H9 (cell line): ENCODE results near the gene GALNT13. TPM values are rescaled to one million over a fixed set of nuclear protein-coding genes. Genes with fewer than 3 reads are reported as not detected.

Experiments
- DNase-seq: peaks from one replicate; pipeline ENCODE4 v3.0.0-alpha.2; 2017
- H2AFZ ChIP-seq: one replicate; pipeline ENCODE4 v1.6.1; 2013; ENCODE audit warnings: mild to moderate bottlenecking, low read length, control low read depth, moderate library complexity
- H2AK5ac ChIP-seq: 2 replicates; pipeline ENCODE4 v1.6.1; 2013; ENCODE audit warnings: low read length, control low read depth, mixed read lengths; ENCODE audit not compliant: insufficient read length
- H2BK120ac ChIP-seq: one replicate; pipeline ENCODE4 v1.6.1; 2013; ENCODE audit warnings: low read depth, mild to moderate bottlenecking, low read length, control low read depth, inconsistent platforms; ENCODE audit not compliant: poor library complexity, severe bottlenecking
- H2BK12ac ChIP-seq: 2 replicates; pipeline ENCODE4 v1.6.1; 2013; ENCODE audit warnings: low read length, control low read depth, mixed read lengths, low read depth; ENCODE audit not compliant: insufficient read length
- H2BK15ac ChIP-seq: 2 replicates; pipeline ENCODE4 v1.6.1; 2013; ENCODE audit warnings: low read depth, low read length, control low read depth
- H2BK20ac ChIP-seq: one replicate; pipeline ENCODE4 v1.6.1; 2013; ENCODE audit warnings: low read depth, mild to moderate bottlenecking, low read length, control low read depth, inconsistent platforms; ENCODE audit not compliant: poor library complexity, severe bottlenecking
- H2BK5ac ChIP-seq: 2 replicates; pipeline ENCODE4 v1.6.1; 2013; ENCODE audit warnings: low read length, control low read depth, mixed read lengths; ENCODE audit not compliant: insufficient read length
- H3K14ac ChIP-seq: 2 replicates; pipeline ENCODE4 v1.6.1; 2013; ENCODE audit warnings: low read length, control low read depth; ENCODE audit not compliant: insufficient read depth
- H3K18ac ChIP-seq: 2 replicates; pipeline ENCODE4 v1.6.1; 2013; ENCODE audit warnings: low read depth, mild to moderate bottlenecking, mixed read lengths, low read length, control low read depth; ENCODE audit not compliant: insufficient read length
- H3K23ac ChIP-seq: 2 replicates; pipeline ENCODE4 v1.6.1; 2013; ENCODE audit warnings: low read length, control low read depth, mixed read lengths, low read depth; ENCODE audit not compliant: insufficient read length
- H3K23me2 ChIP-seq: 2 replicates; pipeline ENCODE4 v1.6.1; 2013; ENCODE audit warnings: low read depth, mild to moderate bottlenecking, mixed read lengths, low read length, control low read depth; ENCODE audit not compliant: insufficient read length, poor library complexity, severe bottlenecking
- H3K27ac ChIP-seq: 2 replicates; pipeline ENCODE4 v1.5.1; 2013; ENCODE audit warnings: low read length, control low read depth, mixed read lengths, low read depth; ENCODE audit not compliant: insufficient read length
- H3K27me3 ChIP-seq: 2 replicates; pipeline ENCODE4 v1.6.1; 2013; ENCODE audit warnings: low read length, control low read depth, inconsistent platforms; ENCODE audit not compliant: insufficient read depth
- H3K4ac ChIP-seq: 2 replicates; pipeline ENCODE4 v1.6.1; 2013; ENCODE audit warnings: low read depth, mild to moderate bottlenecking, control low read depth, inconsistent platforms, low read length, moderate library complexity
- H3K4me1 ChIP-seq: 2 replicates; pipeline ENCODE4 v1.6.1; 2013; ENCODE audit warnings: low read length, control low read depth, inconsistent platforms; ENCODE audit not compliant: insufficient read depth
- H3K4me2 ChIP-seq: 2 replicates; pipeline ENCODE4 v1.6.1; 2013; ENCODE audit warnings: low read length, control low read depth, mixed read lengths; ENCODE audit not compliant: insufficient read length, insufficient read depth
- H3K56ac ChIP-seq: 2 replicates; pipeline ENCODE4 v1.6.1; 2013; ENCODE audit warnings: low read depth, mild to moderate bottlenecking, mixed read lengths, low read length, control low read depth; ENCODE audit not compliant: insufficient read length
- H3K79me1 ChIP-seq: 2 replicates; pipeline ENCODE4 v1.6.1; 2013; ENCODE audit warnings: low read depth, mild to moderate bottlenecking, moderate library complexity, low read length, control low read depth, inconsistent platforms; ENCODE audit not compliant: insufficient read depth, poor library complexity, severe bottlenecking
- H3K79me2 ChIP-seq: 2 replicates; pipeline ENCODE4 v1.6.1; 2013; ENCODE audit warnings: low read length, control low read depth, inconsistent platforms; ENCODE audit not compliant: insufficient read depth
- H3K9ac ChIP-seq: 2 replicates; pipeline ENCODE4 v1.6.1; 2013; ENCODE audit warnings: low read length, control low read depth, mixed read lengths; ENCODE audit not compliant: insufficient read length; ENCODE audit errors: extremely low read depth
- H3K9me3 ChIP-seq: one replicate; pipeline ENCODE4 v1.6.1; 2013; ENCODE audit warnings: low read depth, low read length, inconsistent platforms; ENCODE audit not compliant: control insufficient read depth
- H3T11ph ChIP-seq: one replicate; pipeline ENCODE4 v1.6.1; 2013; ENCODE audit warnings: mild to moderate bottlenecking, low read length, control low read depth, inconsistent platforms
- H4K20me1 ChIP-seq: one replicate; pipeline ENCODE4 v1.6.1; 2013; ENCODE audit not compliant: control insufficient read depth, insufficient read length, insufficient read depth
- H4K5ac ChIP-seq: 2 replicates; pipeline ENCODE4 v1.6.1; 2013; ENCODE audit warnings: low read depth, mild to moderate bottlenecking, mixed read lengths, low read length, control low read depth; ENCODE audit not compliant: insufficient read length
- H4K8ac ChIP-seq: replicated peaks from 2 replicates; pipeline ENCODE4 v1.6.1; 2013; ENCODE audit warnings: low read length, control low read depth, mixed read lengths, low read depth; ENCODE audit not compliant: insufficient read length
- H4K91ac ChIP-seq: 2 replicates; pipeline ENCODE4 v1.6.1; 2013; ENCODE audit warnings: low read depth, mild to moderate bottlenecking, moderate library complexity, mixed read lengths, low read length, control low read depth; ENCODE audit not compliant: insufficient read length
- H3K27ac Mint-ChIP-seq, 3 experiments: 2 replicates in 2 of 3; 3 replicates in 1 of 3; pipeline ENCODE4 v1.8.0; 2020 to 2021; ENCODE audit warnings: mixed read lengths in 3 of 3, mild to moderate bottlenecking in 1 of 3, moderate library complexity in 1 of 3
- H3K27me3 Mint-ChIP-seq: 2 replicates; pipeline ENCODE4 v1.8.0; 2021; ENCODE audit warnings: low read depth, mild to moderate bottlenecking, moderate library complexity, mixed read lengths
- H3K36me3 Mint-ChIP-seq, 3 experiments: 2 replicates in 2 of 3; 3 replicates in 1 of 3; pipeline ENCODE4 v1.8.0; 2020 to 2021; ENCODE audit warnings: low read depth in 3 of 3, mixed read lengths in 3 of 3; ENCODE audit not compliant: insufficient read depth in 1 of 3
- H3K4me1 Mint-ChIP-seq, 2 experiments: 2 replicates each; pipeline ENCODE4 v1.8.0; 2020; ENCODE audit warnings: mixed read lengths in 2 of 2
- H3K4me3 Mint-ChIP-seq, 2 experiments: 2 replicates in 1 of 2; 3 replicates in 1 of 2; pipeline ENCODE4 v1.8.0; 2020 to 2021; ENCODE audit warnings: mild to moderate bottlenecking in 2 of 2, mixed read lengths in 2 of 2, moderate library complexity in 1 of 2
- H3K9me3 Mint-ChIP-seq, 2 experiments: 2 replicates in 1 of 2; 3 replicates in 1 of 2; pipeline ENCODE4 v1.8.0; 2020; ENCODE audit warnings: mild to moderate bottlenecking in 2 of 2, mixed read lengths in 2 of 2, moderate library complexity in 1 of 2
- CTCF ChIP-seq: fragments of 200-600 bp; sonication (generic); conservative IDR thresholded peaks from 3 replicates; pipeline ENCODE4 v1.8.0; 2021; ENCODE audit warnings: antibody characterized with exemption, mild to moderate bottlenecking
- WGBS: extraction: QIAGEN DNeasy Blood & Tissue Kit; methylation state at CpG from one replicate; pipeline ENCODE4 v1.1.7; 2013; ENCODE audit warnings: missing lambda C conversion rate, low lambda C conversion rate, mixed read lengths; ENCODE audit not compliant: insufficient read length; ENCODE audit errors: extremely low coverage; 5-methylcytosine and 5-hydroxymethylcytosine counted together
- total RNA-seq: library from RNA; stranded (reverse); gene quantifications from 2 replicates; pipeline ENCODE4 v1.2.1, GENCODE V29; 2021

The GALNT13 gene
- total RNA-seq, 1 experiment from 2014 or later = 6.6 TPM

GRCh38 chr2:153963256-153963655, 91.5 kb downstream of the GALNT13 start:
- Histone ChIP-seq H2BK5ac (no peak overlapping the region), H2BK20ac (no peak overlapping the region), H3K56ac (no peak overlapping the region), H3K27me3 (no peaks in the 10 kb centered on the region), H2BK12ac (no peak overlapping the region), H4K8ac (no peak overlapping the region), H4K91ac (no peak overlapping the region), H3K14ac (no peak overlapping the region), H2BK120ac (no peak overlapping the region), H3K4ac (no peak overlapping the region), H3K4me2 (no peak overlapping the region), H3K27ac (no peak overlapping the region), H2BK15ac (no peak overlapping the region), H3K9me3 (no peaks in the 10 kb centered on the region), H3T11ph (no peak overlapping the region), H2AFZ (no peak overlapping the region), H4K20me1 (no peaks in the 10 kb centered on the region), H3K18ac (no peak overlapping the region), H3K23ac (no peak overlapping the region), H3K9ac (no peak overlapping the region), H4K5ac (no peak overlapping the region), H3K4me1 (0 out of 2 replicates have a peak, but pooled peaks cover 1% of the 10 kb centered on the region), H3K79me1 (no peaks in the 10 kb centered on the region), H3K79me2 (no peaks in the 10 kb centered on the region), H3K23me2 (no peaks in the 10 kb centered on the region), H2AK5ac (no peak overlapping the region)
- no CpG with 5 or more reads among the region's 1 CpG for WGBS
- H3K9me3 Mint-ChIP-seq = peaks cover 0 to 3% of the 10 kb centered on the region in 2 experiments; a peak in 2 of 5 replicates
- H3K36me3 Mint-ChIP-seq = peaks cover 0 to 5% (median 4%) of the 10 kb centered on the region in 3 experiments; a peak in 4 of 7 replicates
- H3K27ac Mint-ChIP-seq = peak overlapping the region in 1 of 3 experiments; percentile 29; a peak in 3 of 7 replicates
- H3K27me3 Mint-ChIP-seq = no peaks in the 10 kb centered on the region
- H3K4me1 Mint-ChIP-seq = peaks cover 7 to 9% of the 10 kb centered on the region in 2 experiments
- no peak for DNase-seq
- no peak overlapping the region for H3K4me3 Mint-ChIP-seq
- TF ChIP-seq CTCF = no peak
